CD4-positive, alpha-beta T cell (primary cell): ENCODE measurements around the gene ADAM17. TPM values are rescaled to one million over a fixed set of nuclear protein-coding genes. Genes with fewer than 3 reads are reported as not detected.

Experiments used
- ATAC-seq: fragments of 200-7000 bp; cut with Tn5 transposase; one replicate; pipeline ENCODE4 v1.10.0; 2022; ENCODE audit warnings: mild to moderate bottlenecking; ENCODE audit not compliant: poor library complexity
- CTCF ChIA-PET: fragments of 350-600 bp; sonication (Branson Sonifier 250); formaldehyde crosslinking; loops from one replicate; lab custom pipeline; 2021; ENCODE audit warnings: antibody characterized with exemption, inconsistent platforms; lab: Charles Lee
- POLR2A ChIA-PET: fragments of 350-600 bp; sonication (Branson Sonifier 250); formaldehyde crosslinking; loops from one replicate; lab custom pipeline; 2021; ENCODE audit warnings: antibody characterized with exemption, inconsistent platforms; lab: Charles Lee
- DNase-seq, 14 experiments: peaks; one replicate each; pipeline ENCODE4 v3.0.0-alpha.2; 2013 to 2020; ENCODE audit warnings: mixed read lengths in 2 of 14
- H3K27ac ChIP-seq, 2 donors: one replicate each; pipeline versions ENCODE4 v1.5.1 to v1.7.0; 2013; ENCODE audit warnings: low read length in 2 of 2, low read depth in 1 of 2, mild to moderate bottlenecking in 1 of 2
- H3K27me3 ChIP-seq, 2 experiments: 1 replicate in 1 of 2; 2 replicates in 1 of 2; pipeline versions ENCODE4 v1.6.1 to v1.7.0; 2013; ENCODE audit warnings: low read length in 2 of 2, control low read depth in 1 of 2, mild to moderate bottlenecking in 1 of 2, moderate library complexity in 1 of 2; ENCODE audit not compliant: insufficient read depth in 2 of 2, control insufficient read depth in 1 of 2
- H3K36me3 ChIP-seq: one replicate; pipeline ENCODE4 v1.6.1; 2013; ENCODE audit warnings: low read length, control low read depth; ENCODE audit not compliant: insufficient read depth
- H3K4me1 ChIP-seq: one replicate; pipeline ENCODE4 v1.6.1; 2013; ENCODE audit warnings: low read length, control low read depth; ENCODE audit not compliant: insufficient read depth
- H3K4me3 ChIP-seq: one replicate; pipeline ENCODE4 v1.5.1; 2013; ENCODE audit warnings: mild to moderate bottlenecking, low read length, moderate library complexity
- H3K9me3 ChIP-seq, 2 experiments: 1 replicate in 1 of 2; 2 replicates in 1 of 2; pipeline versions ENCODE4 v1.6.1 to v1.7.0; 2013; ENCODE audit warnings: low read length in 2 of 2, mild to moderate bottlenecking in 2 of 2, control low read depth in 1 of 2, moderate library complexity in 1 of 2; ENCODE audit not compliant: control insufficient read depth in 1 of 2, insufficient read depth in 1 of 2
- H3K27ac Mint-ChIP-seq: one replicate; pipeline ENCODE4 v1.8.0; 2020; ENCODE audit warnings: mixed read lengths
- H3K27me3 Mint-ChIP-seq: one replicate; pipeline ENCODE4 v1.8.0; 2021; ENCODE audit warnings: mixed read lengths
- H3K36me3 Mint-ChIP-seq: one replicate; pipeline ENCODE4 v1.8.0; 2021; ENCODE audit warnings: low read depth, mixed read lengths
- H3K4me1 Mint-ChIP-seq: one replicate; pipeline ENCODE4 v1.8.0; 2021; ENCODE audit warnings: low read depth, mixed read lengths
- H3K4me3 Mint-ChIP-seq: one replicate; pipeline ENCODE4 v1.8.0; 2020; ENCODE audit warnings: mild to moderate bottlenecking, mixed read lengths
- H3K9me3 Mint-ChIP-seq: one replicate; pipeline ENCODE4 v1.8.0; 2020; ENCODE audit warnings: mixed read lengths
- CTCF ChIP-seq: fragments of 200-600 bp; IDR thresholded peaks from one replicate; pipeline ENCODE4 v1.8.0; 2022; ENCODE audit warnings: antibody characterized with exemption, mild to moderate bottlenecking
- intact Hi-C, 2 experiments: fragments of 100-400 bp; cut with DNase I in 1 of 2; cut with micrococcal nuclease in 1 of 2; formaldehyde crosslinking; loops; one replicate each; pipeline versions ENCODE4 v1.15.1 to v1.9.0; 2023 to 2025; cut with DNase I, micrococcal nuclease
- total RNA-seq, 174 experiments: library from RNA in 2 of 174; stranded (reverse) in 2 of 174; gene quantifications; one replicate each; pipeline ENCODE4 v1.2.3 and lab custom pipeline; 2021 to 2026

The ADAM17 gene
- total RNA-seq, 2 experiments from 2014 or later = 21.4 to 21.6 TPM

DNA sequence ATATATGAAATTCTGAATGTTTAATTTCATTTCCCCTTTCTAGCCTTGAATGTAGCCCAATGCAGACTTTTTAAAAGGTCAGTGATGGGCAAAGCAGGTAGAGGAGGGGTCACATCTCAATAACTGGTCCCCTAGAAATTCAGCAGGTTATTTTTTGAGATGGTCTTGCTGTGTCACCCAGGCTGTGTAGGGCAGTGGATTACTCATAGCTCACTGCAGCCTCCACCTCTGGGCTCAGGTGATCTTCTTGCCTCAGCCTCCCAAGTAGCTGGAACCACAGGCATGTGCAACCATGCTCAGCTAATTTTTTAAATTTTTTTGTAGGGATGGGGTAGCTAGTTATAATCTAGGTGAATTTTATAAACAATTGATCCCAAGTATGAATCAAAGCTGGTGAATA is 72.5 kb downstream of the ADAM17 start:
- Histone ChIP-seq H3K4me3 (no peak overlapping the region), H3K9me3 (no peaks in the 10 kb centered on the region), H3K27me3 (no peaks in the 10 kb centered on the region), H3K36me3 (peaks cover 83% of the 10 kb centered on the region), H3K4me1 (no peaks in the 10 kb centered on the region), H3K27ac (no peak overlapping the region)
- no peak for ATAC-seq
- intact Hi-C loops = no loop called here
- DNase-seq = no peak
- no peaks in the 10 kb centered on the region for H3K27me3 Mint-ChIP-seq
- H3K36me3 Mint-ChIP-seq = peaks cover 96% of the 10 kb centered on the region
- peaks cover 26% of the 10 kb centered on the region for H3K4me1 Mint-ChIP-seq
- ChIA-PET POLR2A (interaction anchor here (1.8 kb wide), 1 partner anchor 10 kb away, joined by 6 read pairs; no protein-coding TSS in a partner anchor), CTCF (no interaction called here)
- H3K4me3 Mint-ChIP-seq = no peak overlapping the region
- no peak for TF ChIP-seq CTCF
- H3K27ac Mint-ChIP-seq = no peak overlapping the region
- no peaks in the 10 kb centered on the region for H3K9me3 Mint-ChIP-seq

DNA sequence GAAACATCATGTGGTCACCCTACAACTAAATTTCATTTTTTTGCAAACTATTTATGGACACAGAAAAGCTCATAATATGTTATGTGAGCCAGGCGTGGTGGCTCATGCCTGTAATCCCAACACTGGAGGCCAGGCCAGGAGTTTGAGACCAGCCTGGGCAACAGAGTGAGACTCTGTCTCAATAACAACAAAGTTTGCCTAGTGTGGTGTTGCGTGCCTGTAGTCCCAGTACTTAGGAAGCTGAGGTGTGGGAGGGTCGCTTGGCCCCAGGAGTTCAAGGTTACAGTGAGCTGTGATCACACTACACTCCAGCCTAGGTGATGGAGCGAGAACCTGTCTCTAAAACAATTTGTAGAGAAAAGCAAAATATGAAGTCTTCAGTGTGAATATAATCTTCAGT is 75.5 kb downstream of the ADAM17 start:
- H3K4me1 ChIP-seq = peaks cover 20% of the 10 kb centered on the region
- TF ChIP-seq CTCF = no peak
- H3K4me3 Mint-ChIP-seq = no peak overlapping the region
- H3K36me3 Mint-ChIP-seq = peaks cover 89% of the 10 kb centered on the region
- no peaks in the 10 kb centered on the region for H3K9me3 Mint-ChIP-seq
- H3K27me3 Mint-ChIP-seq = no peaks in the 10 kb centered on the region
- H3K36me3 ChIP-seq = peaks cover 55% of the 10 kb centered on the region
- H3K4me3 ChIP-seq = no peak overlapping the region
- ChIA-PET CTCF (no interaction called here), POLR2A (no interaction called here)
- peak overlapping the region; percentile 33 for H3K27ac Mint-ChIP-seq
- H3K9me3 ChIP-seq = peaks cover 0 to 5% of the 10 kb centered on the region in 2 experiments
- DNase-seq (no peak), ATAC-seq (no peak)
- H3K27me3 ChIP-seq = no peaks in the 10 kb centered on the region
- H3K4me1 Mint-ChIP-seq = peaks cover 56% of the 10 kb centered on the region
- H3K27ac ChIP-seq = no peak overlapping the region
- intact Hi-C loops = no loop called here

DNA sequence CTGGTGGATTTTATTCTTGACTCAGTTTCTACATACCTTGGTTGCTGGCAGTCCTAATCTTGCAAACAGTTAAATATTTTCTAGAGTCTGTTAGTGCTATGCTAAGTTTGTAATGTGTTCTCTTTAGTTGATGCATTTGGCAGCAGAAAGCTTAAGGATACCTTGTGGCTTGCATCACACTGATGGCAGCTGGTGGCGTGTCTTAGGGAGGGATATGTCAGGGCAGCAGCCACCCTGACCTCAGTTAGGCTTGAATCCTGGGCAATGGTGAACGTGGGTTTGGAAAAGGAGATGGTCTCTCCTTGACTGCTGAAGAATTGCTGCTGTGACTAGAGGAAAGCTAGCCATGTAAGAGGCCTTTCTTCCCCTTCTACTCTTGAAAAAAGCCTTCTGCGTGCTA is 77.1 kb downstream of the ADAM17 start:
- Histone ChIP-seq H3K27ac (no peak overlapping the region), H3K9me3 (peaks cover 0 to 5% of the 10 kb centered on the region in 2 experiments), H3K27me3 (no peaks in the 10 kb centered on the region), H3K4me1 (peaks cover 31% of the 10 kb centered on the region), H3K4me3 (no peak overlapping the region), H3K36me3 (peaks cover 38% of the 10 kb centered on the region)
- Mint-ChIP-seq H3K4me3 (peak overlapping the region; percentile 51), H3K27me3 (no peaks in the 10 kb centered on the region), H3K36me3 (peaks cover 77% of the 10 kb centered on the region), H3K9me3 (no peaks in the 10 kb centered on the region), H3K27ac (peak overlapping the region; percentile 88), H3K4me1 (peaks cover 63% of the 10 kb centered on the region)
- POLR2A ChIA-PET = interaction anchor here (0.7 kb wide), 1 partner anchor 566 kb away, joined by 3 read pairs; no protein-coding TSS in a partner anchor
- ATAC-seq = no peak
- intact Hi-C loops = loop anchor here (10.0 kb wide), 3 partner anchors 156 to 566 kb away; partner anchors contain the start of genes KLF11 (in 1 of the 2) and YWHAQ (in 1 of the 2)
- no peak for DNase-seq
- TF ChIP-seq CTCF = no peak
- CTCF ChIA-PET = no interaction called here
